ENCODE measurements around the gene PCBP3.

PCBP3 gene

DNA sequence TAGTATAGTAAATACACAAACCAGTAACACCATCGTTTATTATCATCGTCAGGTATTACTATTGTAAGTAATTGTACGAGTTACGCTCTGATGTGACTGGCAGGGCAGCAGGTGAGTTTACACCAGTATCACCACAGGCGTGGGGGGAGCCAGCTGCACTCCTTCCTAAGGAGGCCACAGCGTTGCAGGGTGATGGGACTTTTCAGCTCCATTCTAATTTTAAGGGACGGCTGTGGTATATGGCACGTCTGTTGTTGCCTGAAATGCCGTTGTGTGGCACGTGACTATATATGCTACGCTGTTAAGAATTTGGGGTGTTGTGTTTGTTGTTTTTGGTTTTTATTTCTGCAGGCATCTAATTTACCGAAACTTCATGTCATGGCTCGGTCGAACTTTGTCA, 173.3 kb downstream of the PCBP3 start:
- no peak for DNase-seq (ENCODE audit: extremely low read depth, low read depth)
- no peak for TF ChIP-seq CTCF (IDR thresholded peaks at IDR 0.05; ENCODE audit: low read depth, low read length, missing control alignments)
- no peak overlapping the region for H3K4me3 ChIP-seq (replicated peaks; ENCODE audit: low read depth, low read length)

DNA sequence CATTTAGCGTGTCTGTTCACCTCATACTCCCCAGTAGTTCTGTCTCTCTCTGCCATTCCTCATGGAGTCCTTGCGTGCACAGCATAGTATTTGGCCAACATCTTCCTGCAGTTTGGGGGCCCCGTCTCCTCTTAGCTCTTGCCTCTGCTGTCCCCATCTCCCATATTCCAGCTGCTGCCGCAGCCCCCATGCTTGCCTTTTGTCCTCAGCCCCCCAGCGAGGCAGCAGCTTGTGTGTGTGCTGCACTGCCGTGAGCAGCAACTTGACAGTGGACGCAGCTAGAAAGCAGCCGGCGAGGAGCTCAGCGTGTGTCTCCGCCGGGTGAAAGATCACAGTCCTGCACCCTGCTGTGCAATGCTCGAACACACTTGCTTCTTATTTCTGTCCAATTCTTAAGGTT, 173.8 kb downstream of the PCBP3 start:
- TF ChIP-seq CTCF (IDR thresholded peaks at IDR 0.05; ENCODE audit: low read depth, low read length, missing control alignments): no peak
- H3K4me3 ChIP-seq (replicated peaks; ENCODE audit: low read depth, low read length): no peak overlapping the region
- DNase-seq (ENCODE audit: extremely low read depth, low read depth): no peak

- no peak overlapping the region for H3K4me3 ChIP-seq (replicated peaks; ENCODE audit: low read depth, low read length)
- no peak for TF ChIP-seq CTCF (IDR thresholded peaks at IDR 0.05; ENCODE audit: low read depth, low read length, missing control alignments)
- peak; percentile 67 for DNase-seq (ENCODE audit: extremely low read depth, low read depth)
These were observed 174.9 kb downstream of the PCBP3 start for GRCh38 chr21:45818276-45818903.

DNA sequence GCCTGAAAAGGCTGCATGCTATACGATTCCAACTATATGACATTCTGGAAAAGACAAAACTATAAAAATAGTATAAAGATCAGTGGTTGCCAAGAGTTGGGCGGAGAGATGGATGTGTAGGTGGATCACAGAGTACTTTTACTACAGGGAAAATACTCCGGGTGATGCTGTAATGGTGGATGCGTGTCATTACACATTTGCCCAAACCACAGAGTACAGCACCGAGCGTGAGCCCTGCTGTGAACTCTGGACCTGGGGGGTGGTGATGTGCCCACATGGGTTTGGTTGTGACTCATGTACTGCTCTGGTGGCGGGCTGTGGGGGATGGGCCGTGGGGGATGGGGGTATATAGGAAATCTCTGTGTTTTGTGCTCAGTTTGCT, 175.4 kb downstream of the PCBP3 start:
- H3K4me3 ChIP-seq (replicated peaks; ENCODE audit: low read depth, low read length): no peak overlapping the region
- peak; percentile 61 for DNase-seq (ENCODE audit: extremely low read depth, low read depth)
- TF ChIP-seq CTCF (IDR thresholded peaks at IDR 0.05; ENCODE audit: low read depth, low read length, missing control alignments): no peak

DNA sequence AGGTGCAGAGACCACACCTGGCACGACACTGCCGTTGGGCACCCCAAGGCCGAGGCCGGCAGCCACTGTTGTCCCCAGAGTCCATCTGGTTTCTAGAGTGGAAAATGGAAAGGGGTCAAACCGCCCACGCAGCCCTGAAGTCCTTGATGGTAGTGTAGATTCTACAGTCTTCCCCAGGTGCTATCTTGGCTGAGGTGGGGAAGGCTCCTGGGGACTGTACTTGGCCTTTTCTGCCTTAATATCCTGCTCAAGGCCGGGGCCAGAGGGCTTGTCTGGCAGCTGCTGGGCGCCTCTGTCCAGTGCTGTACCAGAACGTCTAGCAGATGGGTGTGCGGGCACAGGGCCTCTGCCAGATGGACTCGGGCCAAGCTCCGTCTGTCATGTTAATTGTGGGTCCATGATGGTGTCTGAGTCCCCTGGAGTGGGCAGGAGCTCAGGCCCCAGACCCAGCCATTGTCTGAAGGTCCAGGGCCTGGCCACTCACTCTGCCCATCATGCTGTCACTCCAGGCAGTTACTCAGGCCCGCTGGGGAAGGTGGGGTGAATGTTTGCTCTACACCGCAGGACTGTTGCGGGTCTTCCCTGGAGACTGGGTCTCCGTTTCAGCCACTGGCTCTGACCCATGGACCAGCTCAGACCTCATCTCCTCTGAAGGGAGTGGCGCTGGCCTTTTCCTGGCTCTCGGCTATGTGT, 176.1 kb downstream of the PCBP3 start:
- no peak overlapping the region for H3K4me3 ChIP-seq (replicated peaks; ENCODE audit: low read depth, low read length)
- DNase-seq (ENCODE audit: extremely low read depth, low read depth): no peak
- no peak for TF ChIP-seq CTCF (IDR thresholded peaks at IDR 0.05; ENCODE audit: low read depth, low read length, missing control alignments)

- peak; percentile 87 for TF ChIP-seq CTCF (IDR thresholded peaks at IDR 0.05; ENCODE audit: low read depth, low read length, missing control alignments)
- DNase-seq (ENCODE audit: extremely low read depth, low read depth): peak; percentile 77
- no peak overlapping the region for H3K4me3 ChIP-seq (replicated peaks; ENCODE audit: low read depth, low read length)
These were observed 176.9 kb downstream of the PCBP3 start for GRCh38 chr21:45820171-45821091.

All from HFF-Myc (cell line).